ENCODE data around the gene SNX9. TPM values are rescaled to one million over a fixed set of nuclear protein-coding genes. Genes with fewer than 3 reads are reported as not detected.

SNX9 gene
- total and polyA plus RNA-seq, 10 of the 15 experiments (the other 5 are each of a cell fraction or from before 2014, with no cell fraction given): 0.03 to 2.0 (median 0.37) TPM

DNA sequence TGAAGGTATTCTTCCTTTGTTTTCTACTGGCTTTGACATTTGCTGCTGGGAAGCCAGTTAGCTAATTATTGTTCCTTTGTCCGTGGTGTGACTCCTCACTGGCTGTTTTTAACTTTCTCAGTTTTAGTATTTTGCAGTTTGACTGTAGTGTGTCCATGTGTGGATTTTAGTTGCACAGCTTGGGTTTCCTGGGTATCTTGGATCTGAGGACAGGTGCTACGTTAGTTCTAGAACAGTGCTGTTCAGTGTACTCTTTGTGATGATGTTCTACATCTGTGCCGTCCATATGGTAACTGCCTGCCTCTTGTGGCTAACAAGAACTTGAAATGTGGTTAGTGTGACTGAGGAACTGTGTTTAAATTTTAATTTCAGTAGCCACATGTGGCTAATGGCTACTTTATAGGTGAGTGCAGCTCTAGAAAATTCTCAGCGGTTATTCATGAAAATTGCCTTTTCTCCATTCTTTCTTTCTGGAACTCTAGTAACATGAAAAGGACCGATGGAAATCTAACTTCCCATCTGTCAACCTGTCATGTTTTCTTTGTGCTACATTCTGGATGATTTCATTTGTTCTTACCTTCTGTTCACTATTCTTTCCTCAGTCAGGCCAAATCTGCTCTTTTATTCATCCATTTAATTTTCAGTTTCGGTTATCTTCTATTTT is 7.4 kb downstream of the SNX9 start:
- ChIA-PET RAD21 (ENCODE audit: unreplicated experiment) (no interaction called here), CTCF (interaction anchor here (0.7 to 1.4 kb wide), 4 partner anchors 20 to 73 kb away, joined by 3 to 4 read pairs (median 3); no protein-coding TSS in a partner anchor), SMC1A (ENCODE audit: uncharacterized antibody, unreplicated experiment) (interaction anchor here (0.9 to 2.7 kb wide), 5 partner anchors 8 to 70 kb away, joined by 4 to 10 read pairs (median 5); no protein-coding TSS in a partner anchor), POLR2A (no interaction called here)
- Histone ChIP-seq H3K4me1 (ENCODE audit: control insufficient read depth, insufficient read depth, low read length) (peaks cover 15% of the 10 kb centered on the region; the same call in 1 of the 2 replicates), H3K4me3 (no peak overlapping the region), H3K4me2 (ENCODE audit: control insufficient read depth, insufficient read depth) (peak overlapping the region; percentile 32), H3K9me3 (replicated peaks; ENCODE audit: control insufficient read depth, insufficient read depth, low read length) (peaks cover 15% of the 10 kb centered on the region), H3K36me3 (ENCODE audit: control insufficient read depth in 2 of 2, insufficient read depth in 2 of 2, low read length in 1 of 2) (no peaks in the 10 kb centered on the region), H3K27ac (ENCODE audit: control insufficient read depth, insufficient read depth) (no peak overlapping the region), H2AFZ (ENCODE audit: control insufficient read depth, low read depth, low read length) (no peak overlapping the region), H3K27me3 (replicated peaks in 1 of 2; ENCODE audit: control insufficient read depth in 2 of 2, insufficient read depth in 2 of 2, low read length in 1 of 2) (peaks cover 0 to 3% of the 10 kb centered on the region in 2 experiments; a peak in 1 of 4 replicates), H3K9ac (ENCODE audit: control insufficient read depth, insufficient read depth, low read length) (no peak overlapping the region), H4K20me1 (ENCODE audit: control insufficient read depth, insufficient read depth) (no peaks in the 10 kb centered on the region), H3K79me2 (ENCODE audit: control insufficient read depth, insufficient read depth, low read length) (no peaks in the 10 kb centered on the region)
- in situ Hi-C loops (cut with MboI) (no loop called here), intact Hi-C loops (cut with micrococcal nuclease; ENCODE audit: unreplicated experiment) (loop anchor here (2.0 kb wide), 1 partner anchor 66 kb away; no protein-coding TSS in a partner anchor)
- DNase-seq (ENCODE audit: low read depth, low spot score) (peak; percentile 68), FAIRE-seq (peak; percentile 73), ATAC-seq (peak; percentile 96)
- whole genome bisulfite sequencing (ENCODE audit: insufficient coverage, insufficient replicate concordance, low lambda C conversion rate, missing lambda C conversion rate): 10% methylated on average over 6 of the region's 6 CpGs
- no TSS peak for BruUV-seq (replicated peaks)
- TF ChIP-seq HSF1 (IDR thresholded peaks at IDR 0.05; ENCODE audit: low read depth, low read length) (no peak), RBBP5 (conservative IDR thresholded peaks at IDR 0.05) (no peak), WRNIP1 (IDR thresholded peaks at IDR 0.05; ENCODE audit: borderline replicate concordance, low read depth, low read length) (no peak), TCF7 (IDR thresholded peaks at IDR 0.05; ENCODE audit: borderline replicate concordance) (no peak), TAF1 (IDR thresholded peaks at IDR 0.05; ENCODE audit: borderline replicate concordance, low read depth, low read length) (no peak), NFYA (IDR thresholded peaks at IDR 0.05; ENCODE audit: borderline replicate concordance, low read depth, low read length) (no peak), IRF4 (IDR thresholded peaks at IDR 0.05; ENCODE audit: low read depth, low read length) (peak; percentile 78; the same call in 1 of the 2 replicates), YY1 (IDR thresholded peaks at IDR 0.05; ENCODE audit: low read depth, low read length) (no peak), KDM1A (IDR thresholded peaks at IDR 0.05; ENCODE audit: borderline replicate concordance) (no peak), NRF1 (conservative IDR thresholded peaks at IDR 0.05; ENCODE audit: low read depth, low read length) (no peak), JUND (IDR thresholded peaks at IDR 0.05; ENCODE audit: low read depth, low read length) (no peak), POLR2A (IDR thresholded peaks at IDR 0.05; ENCODE audit: low read depth, low read length) (no peak), PML (IDR thresholded peaks at IDR 0.05; ENCODE audit: low read length) (no peak), SMC3 (IDR thresholded peaks at IDR 0.05; ENCODE audit: borderline replicate concordance, low read length) (no peak)
- TF ChIP-seq, protein P1, sequence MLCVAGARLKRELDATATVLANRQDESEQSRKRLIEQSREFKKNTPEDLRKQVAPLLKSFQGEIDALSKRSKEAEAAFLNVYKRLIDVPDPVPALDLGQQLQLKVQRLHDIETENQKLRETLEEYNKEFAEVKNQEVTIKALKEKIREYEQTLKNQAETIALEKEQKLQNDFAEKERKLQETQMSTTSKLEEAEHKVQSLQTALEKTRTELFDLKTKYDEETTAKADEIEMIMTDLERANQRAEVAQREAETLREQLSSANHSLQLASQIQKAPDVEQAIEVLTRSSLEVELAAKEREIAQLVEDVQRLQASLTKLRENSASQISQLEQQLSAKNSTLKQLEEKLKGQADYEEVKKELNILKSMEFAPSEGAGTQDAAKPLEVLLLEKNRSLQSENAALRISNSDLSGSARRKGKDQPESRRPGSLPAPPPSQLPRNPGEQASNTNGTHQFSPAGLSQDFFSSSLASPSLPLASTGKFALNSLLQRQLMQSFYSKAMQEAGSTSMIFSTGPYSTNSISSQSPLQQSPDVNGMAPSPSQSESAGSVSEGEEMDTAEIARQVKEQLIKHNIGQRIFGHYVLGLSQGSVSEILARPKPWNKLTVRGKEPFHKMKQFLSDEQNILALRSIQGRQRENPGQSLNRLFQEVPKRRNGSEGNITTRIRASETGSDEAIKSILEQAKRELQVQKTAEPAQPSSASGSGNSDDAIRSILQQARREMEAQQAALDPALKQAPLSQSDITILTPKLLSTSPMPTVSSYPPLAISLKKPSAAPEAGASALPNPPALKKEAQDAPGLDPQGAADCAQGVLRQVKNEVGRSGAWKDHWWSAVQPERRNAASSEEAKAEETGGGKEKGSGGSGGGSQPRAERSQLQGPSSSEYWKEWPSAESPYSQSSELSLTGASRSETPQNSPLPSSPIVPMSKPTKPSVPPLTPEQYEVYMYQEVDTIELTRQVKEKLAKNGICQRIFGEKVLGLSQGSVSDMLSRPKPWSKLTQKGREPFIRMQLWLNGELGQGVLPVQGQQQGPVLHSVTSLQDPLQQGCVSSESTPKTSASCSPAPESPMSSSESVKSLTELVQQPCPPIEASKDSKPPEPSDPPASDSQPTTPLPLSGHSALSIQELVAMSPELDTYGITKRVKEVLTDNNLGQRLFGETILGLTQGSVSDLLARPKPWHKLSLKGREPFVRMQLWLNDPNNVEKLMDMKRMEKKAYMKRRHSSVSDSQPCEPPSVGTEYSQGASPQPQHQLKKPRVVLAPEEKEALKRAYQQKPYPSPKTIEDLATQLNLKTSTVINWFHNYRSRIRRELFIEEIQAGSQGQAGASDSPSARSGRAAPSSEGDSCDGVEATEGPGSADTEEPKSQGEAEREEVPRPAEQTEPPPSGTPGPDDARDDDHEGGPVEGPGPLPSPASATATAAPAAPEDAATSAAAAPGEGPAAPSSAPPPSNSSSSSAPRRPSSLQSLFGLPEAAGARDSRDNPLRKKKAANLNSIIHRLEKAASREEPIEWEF (IDR thresholded peaks at IDR 0.05; ENCODE audit: insufficient replicate concordance, low read depth, low read length): no peak
- TF ChIP-seq, protein P2, sequence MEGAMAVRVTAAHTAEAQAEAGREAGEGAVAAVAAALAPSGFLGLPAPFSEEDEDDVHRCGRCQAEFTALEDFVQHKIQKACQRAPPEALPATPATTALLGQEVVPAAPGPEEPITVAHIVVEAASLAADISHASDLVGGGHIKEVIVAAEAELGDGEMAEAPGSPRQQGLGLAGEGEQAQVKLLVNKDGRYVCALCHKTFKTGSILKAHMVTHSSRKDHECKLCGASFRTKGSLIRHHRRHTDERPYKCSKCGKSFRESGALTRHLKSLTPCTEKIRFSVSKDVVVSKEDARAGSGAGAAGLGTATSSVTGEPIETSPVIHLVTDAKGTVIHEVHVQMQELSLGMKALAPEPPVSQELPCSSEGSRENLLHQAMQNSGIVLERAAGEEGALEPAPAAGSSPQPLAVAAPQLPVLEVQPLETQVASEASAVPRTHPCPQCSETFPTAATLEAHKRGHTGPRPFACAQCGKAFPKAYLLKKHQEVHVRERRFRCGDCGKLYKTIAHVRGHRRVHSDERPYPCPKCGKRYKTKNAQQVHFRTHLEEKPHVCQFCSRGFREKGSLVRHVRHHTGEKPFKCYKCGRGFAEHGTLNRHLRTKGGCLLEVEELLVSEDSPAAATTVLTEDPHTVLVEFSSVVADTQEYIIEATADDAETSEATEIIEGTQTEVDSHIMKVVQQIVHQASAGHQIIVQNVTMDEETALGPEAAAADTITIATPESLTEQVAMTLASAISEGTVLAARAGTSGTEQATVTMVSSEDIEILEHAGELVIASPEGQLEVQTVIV (IDR thresholded peaks at IDR 0.05; ENCODE audit: borderline replicate concordance, partially characterized antibody): no peak
